IPS-11a (cell line): ENCODE measurements around the gene LMF1.

Source experiments
- H3K4me3 ChIP-seq: one replicate; pipeline ENCODE4 v1.5.1; 2013; ENCODE audit warnings: low read depth, low read length, control low read depth

LMF1 gene

GRCh38 chr16:931626-932500 is 38.9 kb downstream of the LMF1 start:
- no peak overlapping the region for H3K4me3 ChIP-seq

GRCh38 chr16:931171-931570 is 39.6 kb downstream of the LMF1 start:
- no peak overlapping the region for H3K4me3 ChIP-seq

GRCh38 chr16:930511-930910 is 40.3 kb downstream of the LMF1 start:
- H3K4me3 ChIP-seq: no peak overlapping the region

GRCh38 chr16:930076-930475 is 40.7 kb downstream of the LMF1 start:
- H3K4me3 ChIP-seq: no peak overlapping the region

GRCh38 chr16:929227-930073 is 41.3 kb downstream of the LMF1 start:
- no peak overlapping the region for H3K4me3 ChIP-seq

- no peak overlapping the region for H3K4me3 ChIP-seq
Observed at GRCh38 chr16:928526-928925, 42.3 kb downstream of the LMF1 start.

GRCh38 chr16:927931-928330 is 42.9 kb downstream of the LMF1 start:
- H3K4me3 ChIP-seq: no peak overlapping the region

- H3K4me3 ChIP-seq: no peak overlapping the region
Observed at GRCh38 chr16:927406-927805, 43.4 kb downstream of the LMF1 start.

- H3K4me3 ChIP-seq: no peak overlapping the region
Observed at GRCh38 chr16:926715-927114, 44.1 kb downstream of the LMF1 start.

GRCh38 chr16:924806-925205 is 46.0 kb downstream of the LMF1 start:
- H3K4me3 ChIP-seq: no peak overlapping the region

GRCh38 chr16:924063-924462 is 46.7 kb downstream of the LMF1 start:
- H3K4me3 ChIP-seq: no peak overlapping the region

GRCh38 chr16:923184-923583 is 47.6 kb downstream of the LMF1 start:
- no peak overlapping the region for H3K4me3 ChIP-seq

- no peak overlapping the region for H3K4me3 ChIP-seq
Observed at GRCh38 chr16:922051-922450, 48.7 kb downstream of the LMF1 start.

GRCh38 chr16:921321-921905 is 49.4 kb downstream of the LMF1 start:
- H3K4me3 ChIP-seq: no peak overlapping the region

- H3K4me3 ChIP-seq: no peak overlapping the region
Observed at GRCh38 chr16:920717-921116, 50.1 kb downstream of the LMF1 start.

GRCh38 chr16:920051-920681 is 50.6 kb downstream of the LMF1 start:
- H3K4me3 ChIP-seq: no peak overlapping the region

GRCh38 chr16:919658-920050 is 51.1 kb downstream of the LMF1 start:
- H3K4me3 ChIP-seq: no peak overlapping the region

GRCh38 chr16:918741-919657 is 51.8 kb downstream of the LMF1 start:
- H3K4me3 ChIP-seq: no peak overlapping the region

GRCh38 chr16:918068-918467 is 52.7 kb downstream of the LMF1 start:
- H3K4me3 ChIP-seq: no peak overlapping the region

GRCh38 chr16:917591-918061 is 53.2 kb downstream of the LMF1 start:
- H3K4me3 ChIP-seq: no peak overlapping the region
